ENCODE results near the gene AKAP8L.

The AKAP8L gene

GRCh38 chr19:15394426-15394825 is 24.4 kb downstream of the AKAP8L start:
- no peaks in the 10 kb centered on the region for H3K9me3 ChIP-seq
- no peak overlapping the region for H3K4me3 ChIP-seq (ENCODE audit: low read depth, low read length)
- H3K36me3 ChIP-seq: peaks cover 81% of the 10 kb centered on the region
- TF ChIP-seq CTCF (IDR thresholded peaks at IDR 0.05; ENCODE audit: low read depth, low read length): no peak
- H3K4me1 ChIP-seq: peaks cover 3% of the 10 kb centered on the region; the same call in 1 of the 2 replicates
- H3K27me3 ChIP-seq: no peaks in the 10 kb centered on the region
- no peak for DNase-seq

DNA sequence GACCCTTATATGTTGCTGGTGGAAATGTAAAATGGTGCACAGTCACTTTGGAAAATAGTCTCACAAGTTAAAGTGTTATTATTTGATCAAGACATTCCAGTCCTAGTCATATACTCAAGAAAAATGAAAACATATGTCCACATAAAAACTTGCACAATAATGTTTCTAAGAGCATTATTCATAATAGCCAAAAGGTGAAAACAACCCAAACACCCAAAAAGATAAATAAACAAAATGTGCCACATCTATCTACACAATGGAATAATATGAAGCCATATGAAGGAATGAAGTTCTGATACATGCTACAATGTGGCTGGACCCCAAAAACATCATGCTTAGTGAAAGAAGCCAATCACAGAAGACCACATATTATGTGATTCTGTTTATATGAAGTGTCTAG is 24.8 kb downstream of the AKAP8L start:
- H3K4me1 ChIP-seq: no peaks in the 10 kb centered on the region
- TF ChIP-seq CTCF (IDR thresholded peaks at IDR 0.05; ENCODE audit: low read depth, low read length): no peak

GRCh38 chr19:15390814-15391213 is 28.0 kb downstream of the AKAP8L start:
- no peak for TF ChIP-seq CTCF (IDR thresholded peaks at IDR 0.05; ENCODE audit: low read depth, low read length)
- Histone ChIP-seq H3K9me3 (no peaks in the 10 kb centered on the region), H3K4me1 (no peaks in the 10 kb centered on the region), H3K36me3 (peaks cover 59% of the 10 kb centered on the region), H3K4me3 (ENCODE audit: low read depth, low read length) (no peak overlapping the region), H3K27me3 (no peaks in the 10 kb centered on the region)
- no peak for DNase-seq

More for the DNA sequence above, 24.8 kb downstream of the AKAP8L start:
- H3K27me3 ChIP-seq: no peaks in the 10 kb centered on the region
- no peaks in the 10 kb centered on the region for H3K9me3 ChIP-seq
- no peak for DNase-seq
- peaks cover 80% of the 10 kb centered on the region for H3K36me3 ChIP-seq
- H3K4me3 ChIP-seq (ENCODE audit: low read depth, low read length): no peak overlapping the region

- TF ChIP-seq CTCF (IDR thresholded peaks at IDR 0.05; ENCODE audit: low read depth, low read length): no peak
- Histone ChIP-seq H3K4me3 (ENCODE audit: low read depth, low read length) (no peak overlapping the region), H3K9me3 (no peaks in the 10 kb centered on the region), H3K4me1 (no peaks in the 10 kb centered on the region), H3K27me3 (no peaks in the 10 kb centered on the region), H3K36me3 (peaks cover 6% of the 10 kb centered on the region)
- DNase-seq: no peak
Observed at GRCh38 chr19:15381864-15382263, 36.9 kb downstream of the AKAP8L start.

GRCh38 chr19:15381429-15381828 is 37.4 kb downstream of the AKAP8L start:
- no peak for DNase-seq
- no peaks in the 10 kb centered on the region for H3K4me1 ChIP-seq
- no peak overlapping the region for H3K4me3 ChIP-seq (ENCODE audit: low read depth, low read length)
- no peaks in the 10 kb centered on the region for H3K9me3 ChIP-seq
- no peak for TF ChIP-seq CTCF (IDR thresholded peaks at IDR 0.05; ENCODE audit: low read depth, low read length)
- peaks cover 2% of the 10 kb centered on the region for H3K36me3 ChIP-seq
- no peaks in the 10 kb centered on the region for H3K27me3 ChIP-seq

- DNase-seq: peak; percentile 69
- TF ChIP-seq CTCF (IDR thresholded peaks at IDR 0.05; ENCODE audit: low read depth, low read length): no peak
- Histone ChIP-seq H3K4me3 (ENCODE audit: low read depth, low read length) (peak overlapping the region; percentile 63), H3K4me1 (no peaks in the 10 kb centered on the region), H3K36me3 (no peaks in the 10 kb centered on the region; the same call in none of the 2 replicates), H3K9me3 (no peaks in the 10 kb centered on the region), H3K27me3 (no peaks in the 10 kb centered on the region)
Observed at GRCh38 chr19:15379999-15380647, 38.7 kb downstream of the AKAP8L start.

Data from BE2C (cell line).